Measurements from ENCODE around the gene SMIM10L2A.
"Not testable (repeated sequence)": the region's sequence is repeated elsewhere in the genome, so short reads cannot be mapped to it uniquely, and the experiment has no call there.

Gene SMIM10L2A

GRCh38 chrX:135454816-135455215, 33.1 kb downstream of the SMIM10L2A start:
- DNase-seq (ENCODE audit: low spot score), result no peak

- DNase-seq (ENCODE audit: low spot score), result not testable (repeated sequence)
Measured at GRCh38 chrX:135461756-135462155, 40.0 kb downstream of the SMIM10L2A start.

- peak; percentile 16 for DNase-seq (ENCODE audit: low spot score)
Measured at GRCh38 chrX:135463937-135464336, 42.2 kb downstream of the SMIM10L2A start.

- DNase-seq (ENCODE audit: low spot score), result no peak
Measured at GRCh38 chrX:135476378-135476777, 54.6 kb downstream of the SMIM10L2A start.

- peak; percentile 42 for DNase-seq (ENCODE audit: low spot score)
Measured at GRCh38 chrX:135477576-135477975, 55.8 kb downstream of the SMIM10L2A start.

Data from NAMALWA (cell line).